ENCODE data around the gene OR2A5.
"Not testable (repeated sequence)": the region's sequence is repeated elsewhere in the genome, so short reads cannot be mapped to it uniquely, and the experiment has no call there.

Gene OR2A5

DNA sequence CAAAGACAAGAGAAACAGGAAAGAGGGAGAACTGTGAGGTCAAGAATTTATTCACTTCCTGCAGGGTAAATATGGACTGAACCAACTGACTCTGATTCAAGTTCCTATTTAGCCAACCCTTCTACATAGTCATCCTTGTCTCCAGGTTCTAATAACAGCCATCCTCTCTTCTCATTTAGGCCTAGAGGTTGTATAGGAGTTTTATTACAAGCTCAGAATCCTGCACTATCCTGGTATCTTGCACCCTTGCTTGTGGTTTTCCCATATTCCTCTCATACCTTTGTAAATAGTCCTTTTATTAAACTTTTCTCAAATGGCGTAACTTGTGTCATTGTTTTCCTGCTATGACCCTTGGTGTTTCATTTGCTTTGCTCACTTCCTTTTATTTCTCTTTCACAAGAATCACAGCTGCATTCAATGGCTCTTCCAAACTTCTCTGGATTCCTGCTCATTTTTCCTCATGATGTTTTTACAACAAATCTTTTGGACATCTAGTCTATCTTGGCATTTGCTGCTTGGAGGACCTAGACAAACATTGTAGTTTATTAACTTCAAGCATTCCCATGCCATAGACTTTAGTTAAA, 12.4 kb upstream of the OR2A5 start:
- DNase-seq: no peak

- no peak for DNase-seq
Measured at GRCh38 chr7:144037414-144038035, 11.2 kb upstream of the OR2A5 start.

GRCh38 chr7:144038887-144039286, 9.9 kb upstream of the OR2A5 start:
- no peak for DNase-seq

GRCh38 chr7:144049491-144049890, 743 bp downstream of the OR2A5 start:
- no peak for DNase-seq

DNA sequence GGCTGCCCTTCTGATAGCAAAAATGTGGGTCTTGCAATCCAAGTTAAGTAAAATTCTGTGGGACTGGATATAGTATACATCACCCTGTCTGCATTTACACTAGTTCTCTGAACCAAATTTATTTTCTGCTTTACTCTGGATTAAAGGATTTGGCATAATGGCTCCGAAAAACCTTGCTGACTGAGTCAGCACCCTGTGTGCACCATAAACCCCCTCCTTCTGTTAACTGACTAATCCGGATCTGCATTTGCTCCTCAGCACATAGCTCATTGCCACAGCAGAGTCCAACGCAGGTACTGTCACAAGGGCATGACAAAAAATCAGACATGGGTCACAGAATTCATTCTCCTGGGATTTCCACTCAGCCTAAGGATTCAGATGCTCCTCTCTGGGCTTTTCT, 1.3 kb downstream of the OR2A5 start:
- DNase-seq: no peak

GRCh38 chr7:144050884-144051283, 2.1 kb downstream of the OR2A5 start:
- not testable (repeated sequence) for DNase-seq

DNA sequence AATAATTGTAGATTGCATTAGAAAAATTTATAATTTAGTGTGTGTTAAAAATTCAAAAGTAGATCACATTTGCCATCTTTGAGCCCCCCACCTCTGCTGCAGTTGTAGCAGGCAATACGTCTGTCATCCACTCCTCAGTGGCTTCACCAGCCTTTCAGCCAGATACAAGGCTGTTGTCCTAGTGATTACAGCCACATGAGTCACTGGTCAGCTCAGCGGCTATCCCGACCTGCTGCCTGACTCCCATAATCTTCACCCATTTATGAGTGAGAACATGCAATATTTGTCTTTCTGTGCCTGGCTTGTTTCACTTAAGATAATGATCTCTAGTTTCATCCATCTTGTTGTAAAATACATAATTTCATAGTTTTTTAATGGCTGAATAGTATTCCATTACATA, 9.2 kb downstream of the OR2A5 start:
- DNase-seq: no peak

DNA sequence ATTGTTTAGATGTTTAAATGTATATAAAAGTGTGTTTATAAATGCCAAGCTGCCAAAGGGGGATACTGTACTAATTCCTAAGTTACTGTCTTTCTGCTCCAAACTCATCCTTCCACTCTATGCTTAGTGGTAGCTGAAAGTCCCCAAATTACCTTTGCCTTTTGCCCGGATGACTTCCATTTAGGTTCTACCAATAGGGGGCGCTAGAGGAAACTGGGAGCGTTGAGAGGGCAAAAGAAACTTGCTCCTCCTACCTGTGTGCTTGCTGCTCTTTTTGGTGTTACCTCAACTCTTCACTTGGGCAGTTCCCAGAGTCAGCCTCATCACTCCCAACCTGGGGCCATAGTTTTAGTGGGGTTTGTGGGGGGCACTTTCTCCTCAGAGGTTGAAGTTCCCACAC, 15.0 kb downstream of the OR2A5 start:
- DNase-seq: no peak

- DNase-seq: no peak
Measured at GRCh38 chr7:144069511-144069910, 20.8 kb downstream of the OR2A5 start, which contains the start of gene OR2A25. TSS of gene OR2A25 (plus strand) at chr7:144069811. CDS start at chr7:144074220, 4,409 bp downstream.

DNA sequence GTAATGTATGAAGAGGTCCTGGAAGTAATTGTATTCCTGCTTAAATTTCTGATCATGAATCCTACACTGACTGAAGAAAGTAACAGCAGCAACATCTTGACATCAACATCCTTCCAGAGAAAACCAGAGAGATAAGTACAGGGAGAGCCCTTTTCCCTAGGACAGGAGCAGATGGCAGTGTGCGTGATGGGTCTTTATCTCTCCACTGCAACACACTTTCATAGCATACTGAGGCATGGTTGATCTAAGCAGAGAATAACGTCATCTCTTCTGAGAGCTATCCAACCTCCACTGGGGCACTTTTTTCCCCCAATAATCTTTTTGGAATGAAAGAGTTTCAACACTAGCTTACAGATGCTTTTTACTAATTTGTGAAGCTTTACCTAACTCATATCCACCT, 21.2 kb downstream of the OR2A5 start:
- no peak for DNase-seq

DNA sequence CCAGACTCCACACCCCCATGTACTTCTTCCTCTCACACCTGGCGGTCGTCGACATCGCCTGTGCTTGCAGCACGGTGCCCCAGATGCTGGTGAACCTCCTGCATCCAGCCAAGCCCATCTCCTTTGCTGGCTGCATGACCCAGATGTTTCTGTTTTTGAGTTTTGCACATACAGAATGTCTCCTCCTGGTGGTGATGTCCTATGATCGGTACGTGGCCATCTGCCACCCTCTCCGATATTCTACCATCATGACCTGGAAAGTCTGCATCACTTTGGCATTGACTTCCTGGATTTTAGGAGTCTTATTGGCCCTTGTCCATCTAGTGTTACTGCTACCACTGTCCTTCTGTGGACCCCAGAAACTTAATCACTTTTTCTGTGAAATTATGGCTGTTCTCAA, 25.6 kb downstream of the OR2A5 start:
- no peak for DNase-seq

GRCh38 chr7:144085978-144086377, 37.2 kb downstream of the OR2A5 start, which contains the start of gene OR2A12:
TSS of gene OR2A12 (plus strand) at chr7:144086278. CDS start at chr7:144095108, 8,830 bp downstream.
- no peak for DNase-seq

GRCh38 chr7:144086730-144087129, 38.0 kb downstream of the OR2A5 start:
- DNase-seq: no peak

- no peak for DNase-seq
Measured at GRCh38 chr7:144087230-144087629, 38.5 kb downstream of the OR2A5 start.

DNA sequence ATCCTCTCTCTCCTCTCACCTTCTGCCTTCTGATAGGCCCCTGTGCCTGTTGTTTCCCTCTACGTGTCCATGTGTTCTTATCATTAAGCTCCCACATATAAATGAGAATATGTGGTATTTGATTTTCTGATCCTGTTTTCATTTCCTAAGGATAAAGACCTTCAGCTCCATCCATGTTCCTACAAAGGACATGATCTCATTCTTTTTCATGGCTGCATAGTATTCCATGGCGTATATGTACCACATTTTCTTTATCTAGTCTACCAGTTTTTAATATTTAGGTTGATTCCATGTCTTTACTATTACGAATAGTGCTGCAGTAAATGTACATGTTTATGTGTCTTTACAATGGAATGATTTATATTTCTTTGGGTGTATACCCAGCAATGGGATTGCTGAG, 41.9 kb downstream of the OR2A5 start:
- no peak for DNase-seq

GRCh38 chr7:144098776-144099175, 50.0 kb downstream of the OR2A5 start:
- DNase-seq: no peak

GRCh38 chr7:144100607-144101006, 51.9 kb downstream of the OR2A5 start:
- DNase-seq: no peak

GRCh38 chr7:144102041-144102440, 53.3 kb downstream of the OR2A5 start:
- no peak for DNase-seq

- no peak for DNase-seq
Measured at GRCh38 chr7:144105211-144105610, 56.5 kb downstream of the OR2A5 start.
